Activated CD4-positive, alpha-beta T cell treated with anti-CD3 and anti-CD28 coated beads, Interleukin-2, amount 10 ng/mL, durations not matched to agents 7 days and 5 days (primary cell): ENCODE measurements around the gene MUCL3. TPM values are rescaled to one million over a fixed set of nuclear protein-coding genes. Genes with fewer than 3 reads are reported as not detected.
"Not testable (repeated sequence)": the region's sequence is repeated elsewhere in the genome, so short reads cannot be mapped to it uniquely, and the experiment has no call there.

Experiments
- CTCF ChIA-PET: fragments of 350-600 bp; sonication (Branson Sonifier 250); formaldehyde crosslinking; loops from one replicate; lab custom pipeline; 2021; ENCODE audit warnings: antibody characterized with exemption; lab: Charles Lee
- POLR2A ChIA-PET: fragments of 350-600 bp; sonication (Branson Sonifier 250); formaldehyde crosslinking; loops from one replicate; lab custom pipeline; 2021; ENCODE audit warnings: antibody characterized with exemption; lab: Charles Lee
- DNase-seq: peaks from one replicate; pipeline ENCODE4 v3.0.0-alpha.2; 2020
- H3K27ac Mint-ChIP-seq: one replicate; pipeline ENCODE4 v1.8.0; 2021; ENCODE audit warnings: mild to moderate bottlenecking, moderate library complexity, mixed read lengths
- H3K27me3 Mint-ChIP-seq: one replicate; pipeline ENCODE4 v1.8.0; 2021; ENCODE audit warnings: mixed read lengths
- H3K36me3 Mint-ChIP-seq: one replicate; pipeline ENCODE4 v1.8.0; 2021; ENCODE audit warnings: low read depth, mixed read lengths
- H3K4me1 Mint-ChIP-seq: one replicate; pipeline ENCODE4 v1.8.0; 2021; ENCODE audit warnings: mixed read lengths
- H3K4me3 Mint-ChIP-seq: one replicate; pipeline ENCODE4 v1.8.0; 2021; ENCODE audit warnings: mild to moderate bottlenecking, moderate library complexity, mixed read lengths
- H3K9me3 Mint-ChIP-seq: one replicate; pipeline ENCODE4 v1.8.0; 2021; ENCODE audit warnings: mixed read lengths
- total RNA-seq, 2 experiments: library from RNA; stranded (reverse); gene quantifications; one replicate each; pipeline ENCODE4 v1.2.3, GENCODE V29; 2021

MUCL3 gene
- total RNA-seq, 2 experiments from 2014 or later = not detected

GRCh38 chr6:30954631-30955366, 14.0 kb downstream of the MUCL3 start:
- DNase-seq = no peak
- H3K9me3 Mint-ChIP-seq = no peaks in the 10 kb centered on the region
- CTCF ChIA-PET = interaction anchor here (1.5 kb wide), 1 partner anchor 10 kb away, joined by 3 read pairs; no protein-coding TSS in a partner anchor
- peak overlapping the region; percentile 37 for H3K4me3 Mint-ChIP-seq
- H3K36me3 Mint-ChIP-seq = no peaks in the 10 kb centered on the region
- no peak overlapping the region for H3K27ac Mint-ChIP-seq
- H3K4me1 Mint-ChIP-seq = peaks cover 7% of the 10 kb centered on the region
- POLR2A ChIA-PET = no interaction called here
- peaks cover 74% of the 10 kb centered on the region for H3K27me3 Mint-ChIP-seq

GRCh38 chr6:30955367-30956042, 14.7 kb downstream of the MUCL3 start:
- no peak overlapping the region for H3K27ac Mint-ChIP-seq
- ChIA-PET POLR2A (no interaction called here), CTCF (interaction anchor here (0.7 to 1.5 kb wide), 5 partner anchors 10 to 72 kb away, joined by 3 read pairs; partner anchors contain the start of gene DDR1)
- peaks cover 7% of the 10 kb centered on the region for H3K4me1 Mint-ChIP-seq
- H3K36me3 Mint-ChIP-seq = no peaks in the 10 kb centered on the region
- H3K27me3 Mint-ChIP-seq = peaks cover 74% of the 10 kb centered on the region
- DNase-seq = peak; percentile 52
- no peaks in the 10 kb centered on the region for H3K9me3 Mint-ChIP-seq
- peak overlapping the region; percentile 47 for H3K4me3 Mint-ChIP-seq

- peaks cover 9% of the 10 kb centered on the region for H3K4me1 Mint-ChIP-seq
- ChIA-PET POLR2A (no interaction called here), CTCF (no interaction called here)
- H3K9me3 Mint-ChIP-seq = no peaks in the 10 kb centered on the region
- no peak overlapping the region for H3K4me3 Mint-ChIP-seq
- H3K27ac Mint-ChIP-seq = no peak overlapping the region
- peaks cover 63% of the 10 kb centered on the region for H3K27me3 Mint-ChIP-seq
- no peaks in the 10 kb centered on the region for H3K36me3 Mint-ChIP-seq
- DNase-seq = no peak
Observed at GRCh38 chr6:30957716-30958115, 16.9 kb downstream of the MUCL3 start.

- no peak overlapping the region for H3K4me3 Mint-ChIP-seq
- peaks cover 21% of the 10 kb centered on the region for H3K4me1 Mint-ChIP-seq
- no peaks in the 10 kb centered on the region for H3K36me3 Mint-ChIP-seq
- ChIA-PET POLR2A (no interaction called here), CTCF (no interaction called here)
- H3K27me3 Mint-ChIP-seq = peaks cover 53% of the 10 kb centered on the region
- H3K27ac Mint-ChIP-seq = no peak overlapping the region
- no peaks in the 10 kb centered on the region for H3K9me3 Mint-ChIP-seq
- no peak for DNase-seq
Observed at GRCh38 chr6:30960907-30961673, 20.3 kb downstream of the MUCL3 start.

GRCh38 chr6:30962716-30963115, 21.9 kb downstream of the MUCL3 start:
- Mint-ChIP-seq H3K4me3 (no peak overlapping the region), H3K27ac (no peak overlapping the region), H3K27me3 (peaks cover 42% of the 10 kb centered on the region), H3K4me1 (peaks cover 21% of the 10 kb centered on the region), H3K9me3 (no peaks in the 10 kb centered on the region), H3K36me3 (no peaks in the 10 kb centered on the region)
- DNase-seq = no peak
- ChIA-PET CTCF (no interaction called here), POLR2A (no interaction called here)

- POLR2A ChIA-PET = interaction anchor here (0.5 kb wide), 1 partner anchor 98 kb away, joined by 3 read pairs; no protein-coding TSS in a partner anchor
- Mint-ChIP-seq H3K27me3 (peaks cover 35% of the 10 kb centered on the region), H3K4me3 (no peak overlapping the region), H3K36me3 (no peaks in the 10 kb centered on the region), H3K9me3 (no peaks in the 10 kb centered on the region), H3K27ac (no peak overlapping the region), H3K4me1 (peaks cover 21% of the 10 kb centered on the region)
- DNase-seq = no peak
- CTCF ChIA-PET = no interaction called here
Observed at GRCh38 chr6:30963641-30964040, 22.9 kb downstream of the MUCL3 start.

GRCh38 chr6:30964075-30964474, 23.3 kb downstream of the MUCL3 start:
- H3K4me3 Mint-ChIP-seq = no peak overlapping the region
- POLR2A ChIA-PET = interaction anchor here (0.5 kb wide), 1 partner anchor 98 kb away, joined by 3 read pairs; no protein-coding TSS in a partner anchor
- peak overlapping the region; percentile 16 for H3K27ac Mint-ChIP-seq
- CTCF ChIA-PET = interaction anchor here (0.6 kb wide), 1 partner anchor 227 kb away, joined by 3 read pairs; no protein-coding TSS in a partner anchor
- no peaks in the 10 kb centered on the region for H3K36me3 Mint-ChIP-seq
- H3K9me3 Mint-ChIP-seq = no peaks in the 10 kb centered on the region
- peaks cover 21% of the 10 kb centered on the region for H3K4me1 Mint-ChIP-seq
- DNase-seq = peak; percentile 41
- peaks cover 33% of the 10 kb centered on the region for H3K27me3 Mint-ChIP-seq

- Mint-ChIP-seq H3K36me3 (no peaks in the 10 kb centered on the region), H3K4me1 (peaks cover 21% of the 10 kb centered on the region), H3K4me3 (no peak overlapping the region), H3K9me3 (no peaks in the 10 kb centered on the region), H3K27ac (no peak overlapping the region), H3K27me3 (peaks cover 26% of the 10 kb centered on the region)
- POLR2A ChIA-PET = no interaction called here
- CTCF ChIA-PET = interaction anchor here (0.7 to 1.4 kb wide), 3 partner anchors 10 to 103 kb away, joined by 3 to 5 read pairs (median 3); no protein-coding TSS in a partner anchor
- DNase-seq = no peak
Observed at GRCh38 chr6:30965140-30965601, 24.4 kb downstream of the MUCL3 start.

- Mint-ChIP-seq H3K4me3 (no peak overlapping the region), H3K27me3 (peaks cover 22% of the 10 kb centered on the region), H3K4me1 (peaks cover 21% of the 10 kb centered on the region), H3K9me3 (no peaks in the 10 kb centered on the region), H3K36me3 (no peaks in the 10 kb centered on the region), H3K27ac (no peak overlapping the region)
- ChIA-PET CTCF (interaction anchor here (0.6 kb wide), 1 partner anchor 321 kb away, joined by 3 read pairs; no protein-coding TSS in a partner anchor), POLR2A (no interaction called here)
- DNase-seq = no peak
Observed at GRCh38 chr6:30966154-30966553, 25.4 kb downstream of the MUCL3 start.

- CTCF ChIA-PET = interaction anchor here (0.6 to 0.8 kb wide), 2 partner anchors 38 to 46 kb away, joined by 3 read pairs; no protein-coding TSS in a partner anchor
- H3K27ac Mint-ChIP-seq, H3K36me3 Mint-ChIP-seq, POLR2A ChIA-PET, H3K9me3 Mint-ChIP-seq, H3K4me3 Mint-ChIP-seq, DNase-seq: not testable (repeated sequence)
- Mint-ChIP-seq H3K4me1 (peaks cover 12% of the 10 kb centered on the region), H3K27me3 (peaks cover 16% of the 10 kb centered on the region)
Observed at GRCh38 chr6:30969171-30969570, 28.4 kb downstream of the MUCL3 start.

- ChIA-PET CTCF (no interaction called here), POLR2A (no interaction called here)
- no peak overlapping the region for H3K4me3 Mint-ChIP-seq
- H3K27ac Mint-ChIP-seq = no peak overlapping the region
- H3K9me3 Mint-ChIP-seq = no peaks in the 10 kb centered on the region
- H3K27me3 Mint-ChIP-seq = peaks cover 10% of the 10 kb centered on the region
- no peaks in the 10 kb centered on the region for H3K4me1 Mint-ChIP-seq
- no peaks in the 10 kb centered on the region for H3K36me3 Mint-ChIP-seq
- DNase-seq = no peak
Observed at GRCh38 chr6:30970946-30971345, 30.2 kb downstream of the MUCL3 start.

- CTCF ChIA-PET = interaction anchor here (0.8 to 1.5 kb wide), 3 partner anchors 9 to 14 kb away, joined by 3 read pairs; no protein-coding TSS in a partner anchor
- Mint-ChIP-seq H3K27me3 (peaks cover 8% of the 10 kb centered on the region), H3K36me3 (no peaks in the 10 kb centered on the region), H3K4me3 (no peak overlapping the region), H3K9me3 (no peaks in the 10 kb centered on the region), H3K4me1 (no peaks in the 10 kb centered on the region), H3K27ac (no peak overlapping the region)
- DNase-seq = no peak
- POLR2A ChIA-PET = no interaction called here
Observed at GRCh38 chr6:30972816-30973215, 32.0 kb downstream of the MUCL3 start.
